ENCODE results near the gene STIM1.

The STIM1 gene

DNA sequence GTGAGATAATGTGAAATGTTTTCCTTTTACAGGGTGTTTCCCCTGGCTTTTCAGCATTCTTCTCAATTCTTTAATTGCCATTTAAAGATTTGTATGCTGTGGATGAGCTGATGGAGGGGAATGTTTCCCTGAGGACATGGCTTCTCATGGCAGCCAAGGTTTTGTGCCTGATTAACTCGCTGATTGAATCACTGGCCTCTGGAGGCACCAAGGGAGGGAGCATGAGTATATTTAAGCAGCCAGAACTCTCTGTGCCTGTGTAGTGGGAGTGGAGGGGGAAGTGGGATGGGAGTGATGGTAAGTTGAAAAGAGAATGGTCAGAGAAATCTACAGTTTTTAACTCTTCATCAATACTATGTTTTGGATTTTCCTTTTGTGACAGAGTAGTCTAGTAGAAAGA lies 88.7 kb downstream of the STIM1 start:
- Histone ChIP-seq H3K9ac (ENCODE audit: low read depth, low read length) (no peak overlapping the region), H3K36me3 (ENCODE audit: insufficient read depth, low read length) (no peaks in the 10 kb centered on the region), H3K4me1 (ENCODE audit: control insufficient read depth, insufficient read depth, low read length) (peaks cover 24% of the 10 kb centered on the region), H3K27me3 (ENCODE audit: control insufficient read depth, insufficient read depth, low read length) (no peaks in the 10 kb centered on the region), H3K4me3 (ENCODE audit: low read length) (no peak overlapping the region), H3K4me2 (ENCODE audit: low read length) (no peak overlapping the region), H3K9me3 (replicated peaks; ENCODE audit: low read length) (no peaks in the 10 kb centered on the region)

DNA sequence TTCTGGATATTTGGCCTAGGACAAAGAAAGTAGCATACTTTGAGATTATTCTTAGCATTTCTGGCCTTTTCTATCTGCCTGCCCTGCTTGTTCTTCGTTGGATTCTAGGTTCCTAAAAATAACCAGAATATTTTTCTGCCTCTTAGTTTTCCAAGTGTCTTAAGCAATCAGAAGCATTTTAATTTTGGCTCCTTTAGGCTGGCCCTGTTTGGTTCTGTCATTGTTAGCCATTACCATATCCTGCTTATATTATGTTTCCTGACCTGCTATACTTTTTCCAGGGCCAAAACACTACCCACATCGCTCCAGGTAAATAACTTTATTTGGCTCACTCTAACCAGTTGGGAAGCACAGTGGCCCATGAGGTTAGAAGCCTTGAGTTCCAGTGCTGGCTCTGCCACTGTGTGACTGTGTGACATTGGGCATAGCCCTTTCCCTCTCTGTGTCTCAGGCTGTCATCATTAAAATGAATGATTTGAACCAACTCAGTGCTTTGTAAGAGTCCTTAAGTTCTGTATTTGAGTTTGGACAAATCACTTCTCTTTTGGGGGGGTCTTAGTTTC lies 91.1 kb downstream of the STIM1 start:
- Histone ChIP-seq H3K4me3 (ENCODE audit: low read length) (no peak overlapping the region), H3K4me2 (ENCODE audit: low read length) (no peak overlapping the region), H3K27me3 (ENCODE audit: control insufficient read depth, insufficient read depth, low read length) (no peaks in the 10 kb centered on the region), H3K9me3 (replicated peaks; ENCODE audit: low read length) (no peaks in the 10 kb centered on the region), H3K36me3 (ENCODE audit: insufficient read depth, low read length) (no peaks in the 10 kb centered on the region), H3K4me1 (ENCODE audit: control insufficient read depth, insufficient read depth, low read length) (peaks cover 11% of the 10 kb centered on the region), H3K9ac (ENCODE audit: low read depth, low read length) (no peak overlapping the region)

DNA sequence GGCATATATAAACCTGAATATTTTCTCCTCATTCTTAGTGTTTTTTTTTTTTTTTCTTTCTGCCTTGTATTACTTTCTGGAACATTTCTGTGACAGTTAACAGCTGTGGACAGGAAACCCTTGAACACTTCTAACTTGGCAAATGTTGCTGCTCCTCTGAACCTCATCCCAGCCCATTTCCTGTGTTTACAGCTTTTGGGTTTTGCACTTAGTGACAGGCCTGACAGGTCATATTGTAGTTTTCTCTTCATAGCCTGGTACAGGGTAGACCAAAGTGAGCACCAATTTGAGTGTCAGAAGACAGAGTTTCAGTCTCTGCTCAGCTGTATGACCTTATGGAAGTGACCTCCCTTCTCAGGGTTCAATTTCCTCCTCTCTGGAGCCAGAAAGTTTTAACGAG lies 91.6 kb downstream of the STIM1 start:
- Histone ChIP-seq H3K4me3 (ENCODE audit: low read length) (no peak overlapping the region), H3K27me3 (ENCODE audit: control insufficient read depth, insufficient read depth, low read length) (no peaks in the 10 kb centered on the region), H3K9me3 (replicated peaks; ENCODE audit: low read length) (no peaks in the 10 kb centered on the region), H3K4me2 (ENCODE audit: low read length) (peak overlapping the region; percentile 19), H3K36me3 (ENCODE audit: insufficient read depth, low read length) (no peaks in the 10 kb centered on the region), H3K4me1 (ENCODE audit: control insufficient read depth, insufficient read depth, low read length) (peaks cover 11% of the 10 kb centered on the region), H3K9ac (ENCODE audit: low read depth, low read length) (no peak overlapping the region)

- no peaks in the 10 kb centered on the region for H3K27me3 ChIP-seq (ENCODE audit: control insufficient read depth, insufficient read depth, low read length)
- H3K4me1 ChIP-seq (ENCODE audit: control insufficient read depth, insufficient read depth, low read length), result peaks cover 11% of the 10 kb centered on the region
- no peaks in the 10 kb centered on the region for H3K36me3 ChIP-seq (ENCODE audit: insufficient read depth, low read length)
- H3K4me3 ChIP-seq (ENCODE audit: low read length), result no peak overlapping the region
- H3K9ac ChIP-seq (ENCODE audit: low read depth, low read length), result no peak overlapping the region
- no peaks in the 10 kb centered on the region for H3K9me3 ChIP-seq (replicated peaks; ENCODE audit: low read length)
- no peak overlapping the region for H3K4me2 ChIP-seq (ENCODE audit: low read length)
Measured at GRCh38 chr11:3949125-3949524, 93.7 kb downstream of the STIM1 start.

GRCh38 chr11:3950996-3951660 lies 95.7 kb downstream of the STIM1 start:
- no peaks in the 10 kb centered on the region for H3K36me3 ChIP-seq (ENCODE audit: insufficient read depth, low read length)
- no peaks in the 10 kb centered on the region for H3K9me3 ChIP-seq (replicated peaks; ENCODE audit: low read length)
- no peak overlapping the region for H3K4me3 ChIP-seq (ENCODE audit: low read length)
- H3K4me1 ChIP-seq (ENCODE audit: control insufficient read depth, insufficient read depth, low read length), result peaks cover 16% of the 10 kb centered on the region
- no peaks in the 10 kb centered on the region for H3K27me3 ChIP-seq (ENCODE audit: control insufficient read depth, insufficient read depth, low read length)
- no peak overlapping the region for H3K4me2 ChIP-seq (ENCODE audit: low read length)
- H3K9ac ChIP-seq (ENCODE audit: low read depth, low read length), result no peak overlapping the region

GRCh38 chr11:3952715-3953114 lies 97.3 kb downstream of the STIM1 start:
- H3K4me2 ChIP-seq (ENCODE audit: low read length), result no peak overlapping the region
- H3K27me3 ChIP-seq (ENCODE audit: control insufficient read depth, insufficient read depth, low read length), result no peaks in the 10 kb centered on the region
- H3K4me3 ChIP-seq (ENCODE audit: low read length), result no peak overlapping the region
- no peak overlapping the region for H3K9ac ChIP-seq (ENCODE audit: low read depth, low read length)
- peaks cover 5% of the 10 kb centered on the region for H3K4me1 ChIP-seq (ENCODE audit: control insufficient read depth, insufficient read depth, low read length)
- no peaks in the 10 kb centered on the region for H3K36me3 ChIP-seq (ENCODE audit: insufficient read depth, low read length)
- no peaks in the 10 kb centered on the region for H3K9me3 ChIP-seq (replicated peaks; ENCODE audit: low read length)

GRCh38 chr11:3953327-3953726 lies 97.9 kb downstream of the STIM1 start:
- Histone ChIP-seq H3K9ac (ENCODE audit: low read depth, low read length) (no peak overlapping the region), H3K9me3 (replicated peaks; ENCODE audit: low read length) (no peaks in the 10 kb centered on the region), H3K4me1 (ENCODE audit: control insufficient read depth, insufficient read depth, low read length) (peaks cover 5% of the 10 kb centered on the region), H3K27me3 (ENCODE audit: control insufficient read depth, insufficient read depth, low read length) (no peaks in the 10 kb centered on the region), H3K36me3 (ENCODE audit: insufficient read depth, low read length) (no peaks in the 10 kb centered on the region), H3K4me3 (ENCODE audit: low read length) (no peak overlapping the region), H3K4me2 (ENCODE audit: low read length) (no peak overlapping the region)

- H3K9ac ChIP-seq (ENCODE audit: low read depth, low read length), result no peak overlapping the region
- no peak overlapping the region for H3K4me2 ChIP-seq (ENCODE audit: low read length)
- H3K9me3 ChIP-seq (replicated peaks; ENCODE audit: low read length), result no peaks in the 10 kb centered on the region
- no peaks in the 10 kb centered on the region for H3K36me3 ChIP-seq (ENCODE audit: insufficient read depth, low read length)
- H3K27me3 ChIP-seq (ENCODE audit: control insufficient read depth, insufficient read depth, low read length), result no peaks in the 10 kb centered on the region
- H3K4me3 ChIP-seq (ENCODE audit: low read length), result no peak overlapping the region
- H3K4me1 ChIP-seq (ENCODE audit: control insufficient read depth, insufficient read depth, low read length), result peaks cover 14% of the 10 kb centered on the region
Measured at GRCh38 chr11:3954448-3955298, 99.2 kb downstream of the STIM1 start.

DNA sequence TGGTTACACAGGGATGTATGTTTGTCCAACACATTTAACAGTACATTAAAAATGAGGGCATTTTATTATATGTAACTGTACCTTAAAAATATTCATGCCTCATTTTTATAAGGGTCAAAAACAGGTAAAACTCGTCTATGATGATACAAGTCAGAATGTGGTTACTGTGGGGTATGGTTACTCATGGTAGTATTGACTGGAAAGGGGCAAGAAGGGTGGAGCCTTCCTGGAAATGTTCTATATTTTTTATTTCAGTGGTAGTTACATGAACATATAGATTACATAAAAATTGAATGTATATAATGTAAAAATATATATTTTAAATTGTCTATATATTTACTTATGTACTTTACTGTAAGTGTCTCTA lies 99.8 kb downstream of the STIM1 start:
- H3K9ac ChIP-seq (ENCODE audit: low read depth, low read length), result no peak overlapping the region
- no peak overlapping the region for H3K4me3 ChIP-seq (ENCODE audit: low read length)
- H3K36me3 ChIP-seq (ENCODE audit: insufficient read depth, low read length), result no peaks in the 10 kb centered on the region
- peaks cover 19% of the 10 kb centered on the region for H3K4me1 ChIP-seq (ENCODE audit: control insufficient read depth, insufficient read depth, low read length)
- H3K9me3 ChIP-seq (replicated peaks; ENCODE audit: low read length), result no peaks in the 10 kb centered on the region
- no peak overlapping the region for H3K4me2 ChIP-seq (ENCODE audit: low read length)
- H3K27me3 ChIP-seq (ENCODE audit: control insufficient read depth, insufficient read depth, low read length), result no peaks in the 10 kb centered on the region

- no peaks in the 10 kb centered on the region for H3K9me3 ChIP-seq (replicated peaks; ENCODE audit: low read length)
- no peak overlapping the region for H3K9ac ChIP-seq (ENCODE audit: low read depth, low read length)
- H3K27me3 ChIP-seq (ENCODE audit: control insufficient read depth, insufficient read depth, low read length), result no peaks in the 10 kb centered on the region
- peaks cover 19% of the 10 kb centered on the region for H3K4me1 ChIP-seq (ENCODE audit: control insufficient read depth, insufficient read depth, low read length)
- H3K4me3 ChIP-seq (ENCODE audit: low read length), result no peak overlapping the region
- no peak overlapping the region for H3K4me2 ChIP-seq (ENCODE audit: low read length)
- H3K36me3 ChIP-seq (ENCODE audit: insufficient read depth, low read length), result no peaks in the 10 kb centered on the region
Measured at GRCh38 chr11:3956038-3956437, 100.6 kb downstream of the STIM1 start.

GRCh38 chr11:3956748-3957147 lies 101.3 kb downstream of the STIM1 start:
- peaks cover 19% of the 10 kb centered on the region for H3K4me1 ChIP-seq (ENCODE audit: control insufficient read depth, insufficient read depth, low read length)
- H3K9me3 ChIP-seq (replicated peaks; ENCODE audit: low read length), result no peaks in the 10 kb centered on the region
- no peaks in the 10 kb centered on the region for H3K27me3 ChIP-seq (ENCODE audit: control insufficient read depth, insufficient read depth, low read length)

More at GRCh38 chr11:3956748-3957147, 101.3 kb downstream of the STIM1 start:
- no peak overlapping the region for H3K4me3 ChIP-seq (ENCODE audit: low read length)
- no peaks in the 10 kb centered on the region for H3K36me3 ChIP-seq (ENCODE audit: insufficient read depth, low read length)
- no peak overlapping the region for H3K4me2 ChIP-seq (ENCODE audit: low read length)
- H3K9ac ChIP-seq (ENCODE audit: low read depth, low read length), result no peak overlapping the region
